ENCODE data around the gene DGKI.

DGKI gene

GRCh38 chr7:137411446-137411845 is 435.3 kb downstream of the DGKI start:
- DNase-seq (ENCODE audit: low spot score) = no peak

- no peak for DNase-seq (ENCODE audit: low spot score)
Observed at GRCh38 chr7:137408126-137408525, 438.6 kb downstream of the DGKI start.

DNA sequence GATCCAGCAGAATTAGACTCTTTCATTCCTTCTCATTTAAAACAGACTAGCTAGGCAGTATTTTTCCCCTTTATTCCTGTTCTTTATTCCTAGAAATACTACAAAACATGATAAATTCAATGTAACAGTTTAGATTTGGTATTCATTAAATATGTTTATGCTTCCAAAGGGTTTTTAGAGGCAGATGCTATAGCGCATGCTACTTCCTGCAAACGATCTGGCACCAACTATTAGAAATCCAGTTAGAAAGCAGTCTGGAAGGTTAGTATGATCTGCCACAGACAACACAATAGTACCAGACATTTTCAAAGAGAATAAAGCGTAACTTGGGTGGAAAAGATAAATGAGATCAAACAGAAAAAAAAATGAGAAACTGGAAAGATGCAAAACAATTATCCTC is 439.7 kb downstream of the DGKI start:
- no peak for DNase-seq (ENCODE audit: low spot score)

DNA sequence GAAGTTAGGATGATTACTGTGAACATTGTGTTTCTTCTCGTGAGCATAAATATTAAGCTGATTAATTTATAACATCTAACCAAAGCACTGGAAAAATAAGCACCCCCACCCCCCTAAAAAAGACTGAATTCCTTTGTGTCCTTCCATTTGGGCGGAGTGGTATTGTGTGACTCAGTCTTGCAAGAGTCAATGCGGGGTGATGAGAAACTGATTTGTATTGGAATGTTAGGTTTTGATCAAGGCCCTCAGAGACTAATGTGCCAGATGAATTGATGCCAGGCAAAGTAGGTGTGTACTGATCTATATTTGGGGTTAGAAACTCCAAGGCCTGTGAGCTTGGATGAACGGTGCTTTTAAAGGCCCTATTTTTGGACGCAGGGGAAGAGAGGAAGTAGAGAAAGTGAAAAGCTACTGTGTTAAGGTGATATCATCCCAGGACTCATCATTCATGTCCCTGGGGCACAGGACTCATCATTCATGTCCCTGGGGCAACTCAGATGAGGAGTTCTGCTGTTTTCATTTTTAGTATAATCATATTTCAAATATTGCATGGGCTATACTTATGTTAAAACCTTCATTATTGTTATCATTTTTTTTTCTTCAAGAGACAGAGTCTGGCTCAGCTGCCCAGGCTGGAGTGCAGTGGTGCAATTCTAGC is 442.0 kb downstream of the DGKI start:
- DNase-seq (ENCODE audit: low spot score) = peak; percentile 18

DNA sequence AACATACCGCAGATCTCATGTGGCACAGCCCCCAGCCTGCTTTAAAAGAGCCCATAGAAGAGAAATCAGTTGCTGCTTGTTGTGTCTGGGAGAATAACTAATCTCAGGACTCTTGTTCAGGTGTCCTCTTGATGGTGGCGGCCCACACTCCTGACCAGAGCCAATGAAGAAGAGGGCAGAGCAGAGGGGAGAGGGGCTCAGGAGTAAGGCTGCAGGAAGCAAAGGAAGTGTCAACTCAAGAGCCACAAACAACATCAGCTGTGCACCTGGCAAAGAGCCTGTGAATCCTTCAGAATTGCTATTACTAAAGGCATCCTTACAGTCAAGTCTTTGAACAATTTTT is 443.4 kb downstream of the DGKI start:
- no peak for DNase-seq (ENCODE audit: low spot score)

- no peak for DNase-seq (ENCODE audit: low spot score)
Observed at GRCh38 chr7:137402536-137403352, 444.0 kb downstream of the DGKI start.

- DNase-seq (ENCODE audit: low spot score) = peak; percentile 61
Observed at GRCh38 chr7:137399827-137400823, 446.6 kb downstream of the DGKI start.

DNA sequence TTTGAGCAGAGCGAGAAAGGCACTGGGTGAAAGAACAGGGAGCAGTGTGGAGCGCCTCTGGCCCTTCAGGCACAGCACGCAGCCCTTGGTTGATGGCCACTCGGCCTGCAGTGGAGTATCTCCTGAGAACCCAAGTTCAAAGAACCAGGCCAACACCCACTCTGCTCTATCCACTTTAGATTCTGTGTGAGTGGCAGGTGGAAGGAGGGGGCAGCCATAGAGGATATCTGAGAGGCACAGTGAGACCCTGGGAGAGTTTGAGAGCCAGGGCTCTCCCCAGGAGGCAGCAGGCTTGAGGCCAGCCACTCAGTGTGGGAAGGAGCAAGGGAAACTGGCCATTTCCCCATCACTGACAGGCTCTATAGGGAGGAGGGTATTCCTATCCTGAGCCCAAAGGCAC is 450.7 kb downstream of the DGKI start:
- no peak for DNase-seq (ENCODE audit: low spot score)

DNA sequence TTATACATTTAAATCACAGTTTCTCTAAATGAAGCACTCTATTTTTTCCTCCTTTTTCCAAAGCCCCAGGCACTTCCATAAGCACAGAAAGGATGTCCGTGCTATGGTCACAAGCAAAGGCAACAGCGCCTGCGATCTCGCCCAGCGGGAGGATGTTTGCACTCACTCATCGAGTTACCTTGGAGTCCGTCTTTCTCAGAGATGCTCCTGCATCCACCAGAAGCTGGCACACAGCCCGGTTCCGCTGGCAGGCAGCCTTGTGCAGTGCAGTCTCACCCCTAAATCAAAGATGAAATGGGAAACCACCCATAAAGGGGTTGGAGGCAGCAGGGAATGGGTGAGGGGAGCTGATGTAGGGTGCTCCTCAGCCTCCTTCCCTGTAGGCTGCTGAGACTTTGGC is 451.4 kb downstream of the DGKI start:
- DNase-seq (ENCODE audit: low spot score) = no peak

DNA sequence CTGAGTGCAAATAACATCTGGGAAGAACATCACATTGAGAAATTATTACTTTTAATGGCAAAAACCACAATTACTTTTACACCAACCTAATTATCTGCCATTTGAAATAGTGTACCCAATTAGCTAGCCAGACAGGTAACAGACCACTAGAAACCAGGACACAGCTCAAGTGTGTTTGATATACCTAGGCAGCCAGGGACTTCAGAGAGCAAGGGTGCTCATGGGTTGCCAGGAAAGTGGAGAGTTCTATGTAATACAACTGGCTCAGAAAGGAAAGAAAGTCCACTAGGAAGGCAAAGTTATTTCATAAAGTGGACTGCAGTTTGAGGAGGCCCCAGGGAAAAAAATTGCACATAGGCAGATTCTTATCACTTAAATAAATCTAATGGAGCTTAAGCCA is 453.2 kb downstream of the DGKI start:
- no peak for DNase-seq (ENCODE audit: low spot score)

DNA sequence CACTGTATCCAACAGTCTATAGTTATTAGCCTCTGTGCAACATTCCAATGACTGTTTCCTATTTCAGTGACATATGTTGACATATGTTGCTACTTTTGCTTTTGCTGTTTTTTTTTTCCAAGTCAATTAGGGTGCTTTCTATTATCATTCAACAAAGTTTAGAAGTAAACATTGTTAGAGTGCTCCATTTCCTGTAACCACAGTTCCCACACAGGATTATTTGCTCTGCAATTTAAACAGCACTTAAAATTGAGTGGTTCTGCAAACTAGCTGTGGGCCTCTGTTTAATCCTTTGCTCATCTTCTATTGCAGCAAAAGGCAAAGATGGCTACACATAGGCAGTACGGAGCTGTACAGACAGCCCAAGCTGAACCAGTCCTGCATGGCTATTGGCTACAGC is 456.7 kb downstream of the DGKI start:
- no peak for DNase-seq (ENCODE audit: low spot score)

DNA sequence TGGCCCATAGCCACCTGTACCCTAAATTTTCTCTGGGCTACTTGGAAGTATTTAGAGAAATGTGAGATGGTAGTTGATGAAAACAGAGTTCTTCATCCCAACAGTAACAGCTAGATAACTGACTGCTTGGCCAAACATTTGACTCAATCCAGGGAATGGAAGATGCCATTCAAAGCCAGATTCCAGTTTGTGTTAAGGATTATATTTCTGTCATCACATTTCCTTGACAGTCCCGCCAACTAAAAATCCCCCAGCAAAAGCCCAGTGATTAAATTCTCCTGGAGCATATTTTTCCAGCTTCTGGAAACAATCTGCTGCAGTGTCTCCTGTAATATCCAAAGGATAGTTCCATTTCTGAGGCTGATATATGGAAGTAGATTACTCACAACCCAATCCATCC is 457.9 kb downstream of the DGKI start:
- DNase-seq (ENCODE audit: low spot score) = no peak

- DNase-seq (ENCODE audit: low spot score) = no peak
Observed at GRCh38 chr7:137386966-137387365, 459.8 kb downstream of the DGKI start.

DNA sequence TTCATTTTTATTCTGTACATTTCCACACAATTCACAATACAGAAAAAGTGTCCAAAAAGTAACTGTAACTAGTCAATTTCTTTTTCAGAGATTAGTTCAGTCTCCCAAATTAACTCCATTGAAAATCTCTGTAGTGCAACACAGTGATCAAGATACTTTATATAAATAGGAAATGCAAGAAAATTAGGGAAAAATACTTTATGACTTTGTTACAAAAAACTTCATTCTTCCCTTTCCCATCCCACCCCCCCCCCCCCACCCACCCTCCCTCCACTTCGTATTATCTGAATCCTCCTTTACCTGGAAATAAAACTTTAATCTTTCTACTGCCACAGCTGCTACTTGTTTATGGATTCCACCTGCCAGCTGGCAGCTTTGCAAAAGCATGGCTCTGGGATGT is 465.7 kb downstream of the DGKI start:
- no peak for DNase-seq (ENCODE audit: low spot score)

- no peak for DNase-seq (ENCODE audit: low spot score)
Observed at GRCh38 chr7:137373507-137373906, 473.3 kb downstream of the DGKI start.

DNA sequence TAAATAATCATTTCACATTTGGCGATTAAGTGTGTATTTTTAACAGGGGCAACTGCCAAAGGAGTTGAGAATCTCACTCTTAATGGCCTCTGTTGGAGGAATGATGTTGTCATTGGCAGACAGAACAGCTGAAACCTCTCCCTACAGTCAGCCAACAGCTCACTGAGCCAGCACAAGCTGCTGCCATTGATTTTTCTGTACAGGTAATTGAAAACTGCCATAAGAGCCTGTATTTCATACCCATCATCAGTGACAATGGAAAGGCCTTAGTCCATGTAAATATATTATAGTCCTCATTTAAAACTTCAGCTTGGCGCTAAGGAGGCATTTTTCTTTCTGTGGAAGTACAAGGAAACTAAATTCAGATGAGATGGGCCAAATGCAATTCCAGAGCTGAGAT is 475.2 kb downstream of the DGKI start:
- no peak for DNase-seq (ENCODE audit: low spot score)

- DNase-seq (ENCODE audit: low spot score) = no peak
Observed at GRCh38 chr7:137366995-137367394, 479.8 kb downstream of the DGKI start.

DNA sequence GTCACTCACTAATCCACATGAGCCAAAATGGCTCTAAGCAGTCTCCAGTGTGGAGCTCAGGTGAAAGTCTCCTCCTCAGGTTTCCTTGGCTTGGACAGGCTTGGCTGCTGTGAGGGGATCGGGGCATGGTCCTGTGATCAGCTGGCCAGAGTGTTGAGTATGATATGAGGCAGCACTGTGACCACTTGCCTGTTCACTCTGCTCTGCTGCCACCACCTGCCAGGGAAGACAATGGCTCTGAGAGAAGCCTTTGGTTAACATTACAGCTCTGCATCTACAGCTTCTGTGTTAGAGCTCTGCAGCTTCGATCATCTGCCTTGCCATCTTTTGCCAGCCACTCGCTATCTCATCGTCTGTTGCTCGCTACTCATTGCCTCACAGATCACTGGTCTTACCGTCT is 483.1 kb downstream of the DGKI start:
- DNase-seq (ENCODE audit: low spot score) = no peak

- no peak for DNase-seq (ENCODE audit: low spot score)
Observed at GRCh38 chr7:137360087-137360679, 486.6 kb downstream of the DGKI start.

DNA sequence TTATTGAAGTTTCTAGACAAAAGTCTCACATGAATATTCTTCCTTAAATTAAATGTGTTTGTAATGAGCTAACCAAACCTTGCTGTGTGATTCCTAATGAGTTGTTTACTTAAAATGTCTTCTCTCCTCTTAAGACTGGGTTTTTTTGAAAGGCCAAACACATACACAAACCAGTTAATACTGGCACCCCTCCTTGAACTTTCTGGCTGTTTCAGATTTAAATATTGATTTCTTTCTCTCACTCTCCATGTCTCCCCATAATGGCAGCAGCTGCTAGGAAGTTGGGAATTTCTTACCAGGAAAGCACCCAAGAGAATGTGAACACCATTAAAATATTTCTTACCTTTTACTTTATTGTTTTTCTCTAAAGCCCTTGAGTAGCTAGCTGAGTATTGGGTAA is 491.8 kb downstream of the DGKI start:
- no peak for DNase-seq (ENCODE audit: low spot score)

GRCh38 chr7:137354396-137354795 is 492.4 kb downstream of the DGKI start:
- DNase-seq (ENCODE audit: low spot score) = no peak

GRCh38 chr7:137351941-137352340 is 494.8 kb downstream of the DGKI start:
- no peak for DNase-seq (ENCODE audit: low spot score)
